HG03432 (cell line): ENCODE data around the gene TMEM41B.

Experiments used
- ATAC-seq: cut with Tn5 transposase; IDR thresholded peaks from one replicate; pipeline ENCODE4 v1.9.1; 2021; ENCODE audit warnings: mild to moderate bottlenecking, moderate library complexity; ENCODE audit not compliant: unreplicated experiment

Gene TMEM41B

GRCh38 chr11:9310485-9311090 lies 3.8 kb downstream of the TMEM41B start:
- ATAC-seq, result no peak

- no peak for ATAC-seq
Measured at GRCh38 chr11:9304178-9304577, 10.2 kb downstream of the TMEM41B start.

GRCh38 chr11:9302448-9302847 lies 11.9 kb downstream of the TMEM41B start:
- ATAC-seq, result no peak

- no peak for ATAC-seq
Measured at GRCh38 chr11:9301720-9302119, 12.7 kb downstream of the TMEM41B start.

GRCh38 chr11:9293646-9294045 lies 20.7 kb downstream of the TMEM41B start:
- ATAC-seq, result no peak

GRCh38 chr11:9285850-9286587 lies 28.4 kb downstream of the TMEM41B start:
- no peak for ATAC-seq

GRCh38 chr11:9280655-9281301 lies 33.6 kb downstream of the TMEM41B start:
- ATAC-seq, result peak; percentile 84

- ATAC-seq, result no peak
Measured at GRCh38 chr11:9277176-9277575, 37.2 kb downstream of the TMEM41B start.

- ATAC-seq, result no peak
Measured at GRCh38 chr11:9276571-9276970, 37.8 kb downstream of the TMEM41B start.

- ATAC-seq, result no peak
Measured at GRCh38 chr11:9274499-9275258, 39.7 kb downstream of the TMEM41B start.

- no peak for ATAC-seq
Measured at GRCh38 chr11:9273376-9274336, 40.7 kb downstream of the TMEM41B start.

GRCh38 chr11:9269492-9270013 lies 44.8 kb downstream of the TMEM41B start:
- ATAC-seq, result no peak

GRCh38 chr11:9267680-9268079 lies 46.7 kb downstream of the TMEM41B start:
- ATAC-seq, result no peak

- ATAC-seq, result no peak
Measured at GRCh38 chr11:9266926-9267325, 47.5 kb downstream of the TMEM41B start.

GRCh38 chr11:9266132-9266736 lies 48.2 kb downstream of the TMEM41B start:
- ATAC-seq, result no peak

GRCh38 chr11:9265211-9266131 lies 48.9 kb downstream of the TMEM41B start, which contains the start of gene DENND5A:
Gene DENND5A, minus strand, starts transcription at chr11:9265350. Its CDS starts 281 bp downstream, at chr11:9265069.
- ATAC-seq, result peak; percentile 55

GRCh38 chr11:9264316-9265210 lies 49.8 kb downstream of the TMEM41B start:
- peak; percentile 25 for ATAC-seq
